Measurements from ENCODE around the gene TEDC1.

DNA sequence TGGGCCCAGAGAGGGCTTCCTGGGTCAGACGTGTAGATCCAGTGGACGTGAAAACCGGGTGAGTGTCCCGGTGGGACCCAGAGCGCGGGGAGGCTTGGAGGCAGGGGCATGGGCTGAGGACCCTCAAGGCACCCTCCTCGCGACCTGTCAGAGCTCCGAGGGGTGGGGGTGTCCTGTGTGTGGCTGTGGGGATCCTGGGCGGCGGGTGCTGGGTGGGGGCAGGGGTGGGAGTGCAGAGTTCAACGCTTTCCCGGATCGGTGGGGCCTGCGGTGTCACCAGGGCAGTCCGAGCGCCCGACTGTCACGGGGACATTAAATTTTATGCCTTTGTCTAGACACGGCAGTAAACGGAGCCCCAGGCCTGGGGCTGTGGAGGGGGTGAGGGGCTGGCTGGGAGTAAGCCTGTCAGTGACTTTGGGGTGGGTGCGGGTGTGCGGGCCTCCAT lies 36.4 kb downstream of the TEDC1 start:
- TF ChIP-seq, protein P1, sequence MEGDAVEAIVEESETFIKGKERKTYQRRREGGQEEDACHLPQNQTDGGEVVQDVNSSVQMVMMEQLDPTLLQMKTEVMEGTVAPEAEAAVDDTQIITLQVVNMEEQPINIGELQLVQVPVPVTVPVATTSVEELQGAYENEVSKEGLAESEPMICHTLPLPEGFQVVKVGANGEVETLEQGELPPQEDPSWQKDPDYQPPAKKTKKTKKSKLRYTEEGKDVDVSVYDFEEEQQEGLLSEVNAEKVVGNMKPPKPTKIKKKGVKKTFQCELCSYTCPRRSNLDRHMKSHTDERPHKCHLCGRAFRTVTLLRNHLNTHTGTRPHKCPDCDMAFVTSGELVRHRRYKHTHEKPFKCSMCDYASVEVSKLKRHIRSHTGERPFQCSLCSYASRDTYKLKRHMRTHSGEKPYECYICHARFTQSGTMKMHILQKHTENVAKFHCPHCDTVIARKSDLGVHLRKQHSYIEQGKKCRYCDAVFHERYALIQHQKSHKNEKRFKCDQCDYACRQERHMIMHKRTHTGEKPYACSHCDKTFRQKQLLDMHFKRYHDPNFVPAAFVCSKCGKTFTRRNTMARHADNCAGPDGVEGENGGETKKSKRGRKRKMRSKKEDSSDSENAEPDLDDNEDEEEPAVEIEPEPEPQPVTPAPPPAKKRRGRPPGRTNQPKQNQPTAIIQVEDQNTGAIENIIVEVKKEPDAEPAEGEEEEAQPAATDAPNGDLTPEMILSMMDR (optimal IDR thresholded peaks at IDR 0.05 in 1 of 3, IDR thresholded peaks at IDR 0.05 in 1 of 3, conservative IDR thresholded peaks at IDR 0.05 in 1 of 3; ENCODE audit: extremely low read depth in 1 of 3, insufficient read depth in 2 of 3, low read length in 3 of 3), result no peak
- no peak for TF ChIP-seq EZH2 (IDR thresholded peaks at IDR 0.05; ENCODE audit: low read length)

Data from keratinocyte (primary cell).